Hindlimb muscle (tissue), 1 donor: ENCODE results near the gene STUM. TPM values are rescaled to one million over a fixed set of nuclear protein-coding genes. Genes with fewer than 3 reads are reported as not detected.

ENCODE experiments used
- DNase-seq: peaks from one replicate; pipeline ENCODE4 v3.0.0-alpha.2; 2013
- polyA plus RNA-seq: library from polyadenylated mRNA; unstranded; fragments of 120-200 nt; gene quantifications from one replicate; pipeline ENCODE4 v1.2.1, GENCODE V29; 2013; ENCODE audit not compliant: insufficient read length

STUM gene
- polyA plus RNA-seq, 1 donor = 20.5 TPM

DNA sequence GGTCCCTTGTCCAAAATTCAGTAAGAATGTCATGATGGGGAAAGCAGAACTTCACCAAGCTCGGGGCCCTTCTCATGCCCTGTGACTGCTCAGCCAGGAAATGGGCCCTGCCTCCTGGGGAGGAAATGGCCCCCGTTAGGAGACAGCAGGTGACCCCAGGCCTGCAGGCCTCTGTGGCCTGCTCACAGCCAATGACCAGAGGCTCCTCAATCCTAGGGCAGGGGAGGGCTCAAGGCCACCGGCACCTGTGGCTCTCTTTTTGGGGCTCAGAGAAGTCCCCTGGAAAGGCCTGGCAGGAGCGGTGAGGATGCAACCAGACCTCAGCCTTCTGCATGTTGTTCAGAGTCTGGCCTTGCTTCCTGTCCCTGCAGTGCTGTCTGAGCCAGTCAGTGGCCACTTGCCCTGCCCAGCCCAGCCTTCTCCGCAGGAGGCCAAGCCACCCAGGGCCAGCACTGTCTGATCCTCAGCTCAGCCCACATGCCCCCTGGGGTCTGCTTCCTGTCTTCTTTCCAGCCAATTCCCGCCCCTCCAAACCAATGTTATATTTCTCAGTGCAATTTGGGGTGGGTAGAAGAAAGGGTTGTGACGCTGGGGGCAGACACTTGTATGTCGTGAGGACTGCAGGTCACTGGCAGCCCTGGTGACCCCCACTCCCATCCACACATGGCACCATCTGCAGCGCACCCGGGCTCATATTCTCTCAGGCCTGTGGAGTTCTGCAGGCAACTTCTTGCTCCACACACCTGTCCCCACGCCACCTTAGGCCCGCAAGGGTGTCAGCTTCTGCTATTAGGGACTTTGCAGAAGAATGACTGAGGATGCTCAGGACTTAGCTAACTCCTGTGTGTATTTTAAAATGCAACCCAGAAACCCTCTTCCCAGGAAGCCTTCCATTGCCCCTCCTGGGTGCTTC is 106.9 kb downstream of the STUM start:
- DNase-seq = no peak

DNA sequence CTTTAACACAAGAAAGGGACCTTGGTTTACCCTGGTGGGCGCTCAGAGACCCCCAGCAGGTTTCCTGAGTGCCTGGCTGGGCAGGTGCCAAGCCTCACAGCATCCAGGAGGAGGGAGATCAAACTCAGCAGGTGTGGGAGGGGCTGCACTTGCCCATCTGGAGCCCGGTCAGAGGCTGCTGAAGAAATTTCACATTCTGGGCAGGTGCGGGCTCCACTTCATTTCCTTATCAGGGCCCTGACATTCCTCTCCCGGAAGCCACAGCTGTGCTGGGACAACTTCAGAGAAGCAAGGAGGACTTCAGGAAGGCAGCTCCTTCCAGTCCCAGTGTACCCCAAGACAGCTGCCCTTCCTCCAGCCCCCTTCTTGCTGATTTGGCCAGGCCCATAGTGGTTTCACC is 107.6 kb downstream of the STUM start:
- DNase-seq = no peak

DNA sequence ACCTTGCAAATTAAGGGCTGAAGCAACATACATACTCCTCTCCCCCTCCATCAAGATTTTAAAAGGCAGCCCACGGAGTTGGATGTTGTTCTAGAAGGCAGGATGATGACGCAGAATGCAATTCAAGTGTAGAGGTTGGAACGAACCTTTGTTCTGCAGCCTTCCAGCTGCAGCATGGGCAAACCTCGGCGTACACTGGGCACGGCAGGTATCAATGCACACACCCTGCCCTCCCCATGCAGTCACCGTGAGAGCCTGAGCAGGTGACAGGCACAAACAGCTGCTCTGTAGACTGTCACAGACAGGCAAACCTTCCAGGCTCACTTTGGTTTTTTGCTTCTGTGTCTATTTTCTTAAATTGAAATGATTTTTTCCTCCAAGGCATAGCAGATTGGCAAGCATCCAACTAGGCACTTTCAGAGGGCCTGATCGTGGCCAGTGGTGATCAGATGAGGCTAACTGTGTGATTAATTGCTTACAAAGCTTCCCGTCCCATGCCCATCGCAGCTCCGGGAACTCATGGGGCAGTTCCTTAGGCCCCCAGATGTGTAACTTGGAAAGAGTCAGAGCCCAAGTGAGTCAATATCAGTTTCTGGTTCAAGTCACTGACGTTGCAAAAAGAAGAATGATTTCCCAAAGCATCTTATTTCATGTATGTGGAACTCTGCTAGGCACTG is 108.2 kb downstream of the STUM start:
- DNase-seq = no peak

DNA sequence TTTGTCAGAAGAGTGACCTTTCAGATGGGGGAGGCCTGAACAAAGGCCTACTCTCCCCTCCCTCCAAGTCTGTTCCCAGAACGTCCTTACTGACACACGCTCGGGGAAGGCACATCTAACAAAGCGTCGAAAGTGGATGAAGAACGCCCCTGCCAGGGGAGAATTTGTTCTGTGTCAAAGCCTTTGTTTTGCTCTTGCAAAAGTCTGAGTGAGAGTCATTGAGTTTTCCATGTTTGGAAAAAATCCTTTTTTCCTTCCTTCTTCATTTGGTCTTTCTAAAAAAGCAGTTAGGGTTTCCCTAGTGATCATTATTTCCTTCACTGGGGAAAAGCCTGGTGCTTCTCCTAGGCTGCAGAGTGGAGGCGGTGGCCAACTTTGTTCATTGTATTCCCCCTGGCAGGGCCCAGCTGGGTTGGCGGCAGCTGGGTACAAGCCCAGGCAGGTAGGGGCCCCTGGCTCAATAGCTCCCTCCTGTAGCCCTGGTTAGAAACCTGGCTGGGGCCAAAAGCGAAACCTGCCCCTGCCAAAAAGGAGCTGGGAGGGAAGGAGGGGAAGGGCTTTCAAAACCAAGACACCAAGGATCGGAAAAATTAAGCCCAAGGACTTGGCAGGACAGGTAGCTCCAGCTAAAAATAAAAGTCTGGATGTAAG is 109.5 kb downstream of the STUM start:
- no peak for DNase-seq

DNA sequence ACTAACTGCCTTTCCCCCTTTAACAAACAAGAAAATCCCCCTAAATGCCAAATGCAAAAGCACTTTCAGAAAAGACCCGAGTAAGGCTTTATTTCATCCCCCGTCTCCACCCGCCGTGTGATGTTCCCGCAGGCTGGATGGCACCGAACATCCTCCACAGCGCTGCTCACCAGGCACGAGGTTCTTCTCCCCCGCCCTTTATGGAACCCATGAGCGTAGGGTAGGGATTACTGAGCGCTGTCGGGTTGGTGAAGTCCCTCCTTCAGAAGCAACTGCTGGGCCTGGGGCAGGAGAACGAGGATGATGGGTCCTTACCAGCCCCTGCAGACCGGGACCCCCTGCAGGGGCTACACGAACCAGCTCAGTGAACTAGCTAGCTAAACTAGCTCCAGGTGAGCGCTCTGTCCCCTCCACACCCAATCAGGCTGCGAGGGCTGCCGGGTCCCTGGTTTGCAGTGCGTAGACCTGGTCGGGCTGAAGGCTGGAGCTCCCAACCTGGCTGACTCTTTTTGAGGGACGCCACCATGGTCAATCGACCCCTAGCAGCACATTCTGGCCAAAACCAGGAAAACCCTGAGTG is 110.1 kb downstream of the STUM start:
- no peak for DNase-seq

Other genes starting within 250 kb of the STUM start
- gene LIN9, start 239.6 kb upstream of the STUM start, polyA plus RNA-seq = 7.0 TPM
- gene PARP1, start 140.7 kb upstream of the STUM start, polyA plus RNA-seq = 100 TPM
- 25.1 TPM for gene ITPKB, start 190.5 kb downstream of the STUM start, polyA plus RNA-seq